GM18507 (cell line): ENCODE measurements around the gene ITIH5.

ENCODE experiments used
- DNase-seq: peaks from one replicate; pipeline ENCODE4 v3.0.0; 2011; ENCODE audit warnings: low read depth; ENCODE audit not compliant: insufficient read length; ENCODE audit errors: extremely low spot score
- FAIRE-seq: peaks from 2 replicates; lab custom pipeline; 2011; peaks lifted over from hg19 to GRCh38; lab: Jason Lieb, UNC

Gene ITIH5

GRCh38 chr10:7563368-7563767 lies 103.4 kb downstream of the ITIH5 start:
- no peak for FAIRE-seq
- DNase-seq: no peak

- DNase-seq (no peak), FAIRE-seq (no peak)
Observed at GRCh38 chr10:7561985-7562384, 104.8 kb downstream of the ITIH5 start.

- no peak for DNase-seq
- FAIRE-seq: no peak
Observed at GRCh38 chr10:7561216-7561893, 105.4 kb downstream of the ITIH5 start.

- FAIRE-seq (no peak), DNase-seq (no peak)
Observed at GRCh38 chr10:7560519-7560918, 106.2 kb downstream of the ITIH5 start.

- DNase-seq (no peak), FAIRE-seq (no peak)
Observed at GRCh38 chr10:7559386-7559785, 107.4 kb downstream of the ITIH5 start.

- FAIRE-seq (no peak), DNase-seq (no peak)
Observed at GRCh38 chr10:7558036-7558435, 108.7 kb downstream of the ITIH5 start.

- DNase-seq: no peak
- FAIRE-seq: no peak
Observed at GRCh38 chr10:7553531-7553930, 113.2 kb downstream of the ITIH5 start.

- no peak for FAIRE-seq
- DNase-seq: no peak
Observed at GRCh38 chr10:7551950-7552716, 114.6 kb downstream of the ITIH5 start.

- no peak for DNase-seq
- FAIRE-seq: no peak
Observed at GRCh38 chr10:7551289-7551688, 115.5 kb downstream of the ITIH5 start.

- no peak for DNase-seq
Observed at GRCh38 chr10:7550013-7550412, 116.8 kb downstream of the ITIH5 start.

GRCh38 chr10:7547829-7548228 lies 118.9 kb downstream of the ITIH5 start:
- no peak for FAIRE-seq

More at GRCh38 chr10:7550013-7550412, 116.8 kb downstream of the ITIH5 start:
- no peak for FAIRE-seq

GRCh38 chr10:7547206-7547605 lies 119.6 kb downstream of the ITIH5 start:
- DNase-seq (no peak), FAIRE-seq (no peak)

More at GRCh38 chr10:7547829-7548228, 118.9 kb downstream of the ITIH5 start:
- DNase-seq: no peak

- DNase-seq: no peak
- FAIRE-seq: no peak
Observed at GRCh38 chr10:7546385-7546967, 120.3 kb downstream of the ITIH5 start.

- no peak for DNase-seq
- no peak for FAIRE-seq
Observed at GRCh38 chr10:7545792-7546191, 121.0 kb downstream of the ITIH5 start.

GRCh38 chr10:7545261-7545660 lies 121.5 kb downstream of the ITIH5 start:
- DNase-seq (no peak), FAIRE-seq (no peak)

- DNase-seq: no peak
Observed at GRCh38 chr10:7544203-7544602, 122.6 kb downstream of the ITIH5 start.

GRCh38 chr10:7542189-7542914 lies 124.4 kb downstream of the ITIH5 start:
- FAIRE-seq (no peak), DNase-seq (no peak)

More at GRCh38 chr10:7544203-7544602, 122.6 kb downstream of the ITIH5 start:
- FAIRE-seq: no peak

GRCh38 chr10:7541137-7542087 lies 125.4 kb downstream of the ITIH5 start:
- no peak for DNase-seq
- FAIRE-seq: no peak
